Measurements from ENCODE around the gene EBLN1. TPM values are rescaled to one million over a fixed set of nuclear protein-coding genes. Genes with fewer than 3 reads are reported as not detected.
"Not testable (repeated sequence)": the region's sequence is repeated elsewhere in the genome, so short reads cannot be mapped to it uniquely, and the experiment has no call there.

The EBLN1 gene
- total and polyA plus RNA-seq, 2 donors: not detected

DNA sequence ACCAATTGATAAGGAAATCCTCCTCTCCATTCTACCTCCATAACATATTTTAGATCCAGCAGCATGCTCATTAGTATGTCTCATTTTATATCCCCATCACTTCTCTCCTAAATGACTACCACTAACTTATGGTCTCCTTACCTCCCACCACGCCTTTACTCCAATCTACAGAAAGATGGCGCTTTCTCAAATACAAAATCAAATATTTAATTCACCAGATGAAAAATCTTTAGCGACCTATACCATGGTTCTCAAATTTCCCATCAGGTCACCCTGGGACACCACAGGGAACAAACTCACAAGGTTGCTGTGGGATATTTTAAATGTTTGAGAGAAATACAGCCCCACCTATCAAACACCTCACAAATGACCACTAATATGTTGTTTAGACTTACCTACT, 27.0 kb upstream of the EBLN1 start:
- WGBS: 90% methylated on average over 3 of the region's 3 CpGs

DNA sequence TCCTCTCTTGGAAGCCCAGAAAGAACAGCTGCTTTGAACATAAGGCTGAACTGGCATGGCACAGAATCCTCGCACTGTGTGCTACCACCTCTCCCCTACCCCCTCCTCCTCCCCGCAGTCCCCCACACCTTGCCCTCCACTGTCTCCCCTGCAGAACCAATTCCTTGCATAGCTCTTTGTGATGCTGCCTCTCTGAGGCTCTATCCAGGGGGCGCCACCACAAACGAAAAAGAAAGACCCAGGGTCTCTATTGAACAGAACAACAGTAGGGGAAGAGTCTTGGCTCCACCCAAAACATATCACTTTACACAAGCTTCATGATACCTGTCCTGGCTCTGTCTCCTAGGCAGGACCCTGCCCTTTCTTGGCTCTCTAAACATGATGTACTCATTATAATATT, 26.2 kb upstream of the EBLN1 start:
- Histone ChIP-seq H3K27ac (ENCODE audit: low read depth) (no peak overlapping the region), H3K36me3 (ENCODE audit: insufficient read depth) (no peaks in the 10 kb centered on the region), H3K4me3 (ENCODE audit: low read depth, low read length) (no peak overlapping the region), H3K4me1 (ENCODE audit: insufficient read depth) (no peaks in the 10 kb centered on the region)
- WGBS: 83% methylated on average over 4 of the region's 4 CpGs
- DNase-seq (ENCODE audit: extremely low spot score): no peak

More for the DNA sequence above, 27.0 kb upstream of the EBLN1 start:
- no peak for DNase-seq (ENCODE audit: extremely low spot score)
- Histone ChIP-seq H3K4me3 (ENCODE audit: low read depth, low read length) (no peak overlapping the region), H3K4me1 (ENCODE audit: insufficient read depth) (no peaks in the 10 kb centered on the region), H3K27ac (ENCODE audit: low read depth) (no peak overlapping the region), H3K36me3 (ENCODE audit: insufficient read depth) (no peaks in the 10 kb centered on the region)

DNA sequence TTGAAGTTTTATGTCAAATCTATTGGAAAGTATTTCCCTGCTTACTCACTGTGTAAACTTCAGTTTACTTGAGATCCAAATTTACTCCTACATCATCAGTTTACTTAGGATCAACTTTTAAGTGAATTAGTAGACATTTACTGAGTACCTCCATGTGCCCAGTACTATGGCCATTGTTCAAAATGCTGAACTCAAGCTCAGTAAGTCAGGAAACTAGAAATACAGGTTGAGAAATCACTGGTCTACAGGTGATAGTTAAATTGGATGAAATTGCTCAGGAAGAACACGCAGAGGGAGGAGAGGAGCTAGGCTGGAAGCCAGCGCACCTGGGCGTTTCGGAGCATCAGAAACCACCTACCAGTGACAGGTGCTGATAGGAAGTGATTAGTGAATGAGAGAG, 25.5 kb upstream of the EBLN1 start:
- no peak for DNase-seq (ENCODE audit: extremely low spot score)
- Histone ChIP-seq H3K4me3 (ENCODE audit: low read depth, low read length) (no peak overlapping the region), H3K4me1 (ENCODE audit: insufficient read depth) (no peaks in the 10 kb centered on the region), H3K27ac (ENCODE audit: low read depth) (no peak overlapping the region), H3K36me3 (ENCODE audit: insufficient read depth) (no peaks in the 10 kb centered on the region)
- 83% methylated on average over 4 of the region's 4 CpGs for WGBS

DNA sequence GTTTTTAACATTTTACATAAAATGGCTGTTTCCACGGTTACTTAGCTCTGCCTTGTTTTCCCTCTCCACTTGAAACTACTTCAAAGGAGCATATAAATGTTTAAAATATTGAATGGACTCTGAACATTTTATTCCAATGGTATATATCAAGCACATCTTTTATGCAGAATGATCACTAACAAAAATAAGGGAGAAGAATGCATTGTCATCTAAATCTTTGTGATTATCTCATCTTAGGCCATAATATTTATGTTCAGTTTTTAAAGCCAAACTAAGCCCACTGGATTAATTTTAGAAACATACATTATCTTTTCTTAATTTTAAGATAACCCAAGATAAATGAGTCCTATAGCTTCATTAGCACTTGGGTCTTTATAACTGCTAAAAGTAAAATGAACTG, 13.4 kb upstream of the EBLN1 start:
- H3K27ac ChIP-seq (ENCODE audit: low read depth): no peak overlapping the region
- no peaks in the 10 kb centered on the region for H3K36me3 ChIP-seq (ENCODE audit: insufficient read depth)
- H3K4me3 ChIP-seq (ENCODE audit: low read depth, low read length): no peak overlapping the region
- no peak for DNase-seq (ENCODE audit: extremely low spot score)
- 86% methylated on average over 1 of the region's 1 CpG for WGBS
- H3K4me1 ChIP-seq (ENCODE audit: insufficient read depth): no peaks in the 10 kb centered on the region

GRCh38 chr10:22230158-22230833, 12.5 kb upstream of the EBLN1 start:
- no peaks in the 10 kb centered on the region for H3K36me3 ChIP-seq (ENCODE audit: insufficient read depth)
- H3K4me3 ChIP-seq (ENCODE audit: low read depth, low read length): peak overlapping the region; percentile 64
- WGBS: under 1% methylated on average over 20 of the region's 20 CpGs
- DNase-seq (ENCODE audit: extremely low spot score): peak; percentile 67
- no peak overlapping the region for H3K27ac ChIP-seq (ENCODE audit: low read depth)
- H3K4me1 ChIP-seq (ENCODE audit: insufficient read depth): no peaks in the 10 kb centered on the region

- H3K27ac ChIP-seq (ENCODE audit: low read depth): no peak overlapping the region
- H3K4me3 ChIP-seq (ENCODE audit: low read depth, low read length): peak overlapping the region; percentile 64
- no peaks in the 10 kb centered on the region for H3K4me1 ChIP-seq (ENCODE audit: insufficient read depth)
- no peaks in the 10 kb centered on the region for H3K36me3 ChIP-seq (ENCODE audit: insufficient read depth)
- 2% methylated on average over 6 of the region's 6 CpGs for WGBS
- no peak for DNase-seq (ENCODE audit: extremely low spot score)
Measured at GRCh38 chr10:22229802-22230157, 12.0 kb upstream of the EBLN1 start.

GRCh38 chr10:22228943-22229801, 11.4 kb upstream of the EBLN1 start:
- Histone ChIP-seq H3K4me3 (ENCODE audit: low read depth, low read length) (peak overlapping the region; percentile 64), H3K4me1 (ENCODE audit: insufficient read depth) (no peaks in the 10 kb centered on the region), H3K27ac (ENCODE audit: low read depth) (peak overlapping the region; percentile 80), H3K36me3 (ENCODE audit: insufficient read depth) (no peaks in the 10 kb centered on the region)
- under 1% methylated on average over 65 of the region's 65 CpGs for WGBS
- peak; percentile 91 for DNase-seq (ENCODE audit: extremely low spot score)

- WGBS: 51% methylated on average over 9 of the region's 9 CpGs
- H3K36me3 ChIP-seq (ENCODE audit: insufficient read depth): no peaks in the 10 kb centered on the region
- DNase-seq (ENCODE audit: extremely low spot score): no peak
- no peaks in the 10 kb centered on the region for H3K4me1 ChIP-seq (ENCODE audit: insufficient read depth)
- peak overlapping the region; percentile 64 for H3K4me3 ChIP-seq (ENCODE audit: low read depth, low read length)
- peak overlapping the region; percentile 73 for H3K27ac ChIP-seq (ENCODE audit: low read depth)
Measured at GRCh38 chr10:22228167-22228938, 10.5 kb upstream of the EBLN1 start.

- H3K4me1 ChIP-seq (ENCODE audit: insufficient read depth): no peaks in the 10 kb centered on the region
- 94% methylated on average over 2 of the region's 2 CpGs for WGBS
- no peak for DNase-seq (ENCODE audit: extremely low spot score)
- H3K36me3 ChIP-seq (ENCODE audit: insufficient read depth): no peaks in the 10 kb centered on the region
- no peak overlapping the region for H3K4me3 ChIP-seq (ENCODE audit: low read depth, low read length)
- no peak overlapping the region for H3K27ac ChIP-seq (ENCODE audit: low read depth)
Measured at GRCh38 chr10:22226599-22226998, 8.8 kb upstream of the EBLN1 start.

GRCh38 chr10:22222236-22223190, 4.7 kb upstream of the EBLN1 start:
- Histone ChIP-seq H3K4me3 (ENCODE audit: low read depth, low read length) (no peak overlapping the region), H3K4me1 (ENCODE audit: insufficient read depth) (no peaks in the 10 kb centered on the region), H3K27ac (ENCODE audit: low read depth) (no peak overlapping the region), H3K36me3 (ENCODE audit: insufficient read depth) (no peaks in the 10 kb centered on the region)
- 90% methylated on average over 5 of the region's 5 CpGs for WGBS
- no peak for DNase-seq (ENCODE audit: extremely low spot score)

DNA sequence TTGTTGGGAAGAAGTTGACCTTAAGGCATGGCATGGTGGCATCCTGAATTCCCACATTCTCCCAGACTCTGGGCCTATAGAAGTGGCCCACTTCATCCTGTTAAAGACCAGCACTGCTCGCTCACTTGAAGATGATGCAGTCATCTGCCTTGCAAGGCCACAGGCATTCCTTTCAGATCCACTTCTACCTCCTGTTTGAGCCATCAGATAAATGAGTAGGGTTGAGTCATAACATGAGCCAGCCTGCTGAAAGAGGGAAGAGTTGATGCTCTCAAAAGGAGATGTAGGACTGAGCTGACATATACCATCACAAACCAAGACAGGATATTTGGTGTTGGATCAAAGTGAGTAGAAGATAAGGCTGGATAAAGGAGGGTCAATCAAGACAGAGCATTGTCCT, 1.5 kb upstream of the EBLN1 start:
- WGBS: 98% methylated on average over 1 of the region's 1 CpG
- H3K36me3 ChIP-seq (ENCODE audit: insufficient read depth): no peaks in the 10 kb centered on the region
- no peak overlapping the region for H3K27ac ChIP-seq (ENCODE audit: low read depth)
- no peak for DNase-seq (ENCODE audit: extremely low spot score)
- H3K4me1 ChIP-seq (ENCODE audit: insufficient read depth): no peaks in the 10 kb centered on the region
- H3K4me3 ChIP-seq (ENCODE audit: low read depth, low read length): no peak overlapping the region

DNA sequence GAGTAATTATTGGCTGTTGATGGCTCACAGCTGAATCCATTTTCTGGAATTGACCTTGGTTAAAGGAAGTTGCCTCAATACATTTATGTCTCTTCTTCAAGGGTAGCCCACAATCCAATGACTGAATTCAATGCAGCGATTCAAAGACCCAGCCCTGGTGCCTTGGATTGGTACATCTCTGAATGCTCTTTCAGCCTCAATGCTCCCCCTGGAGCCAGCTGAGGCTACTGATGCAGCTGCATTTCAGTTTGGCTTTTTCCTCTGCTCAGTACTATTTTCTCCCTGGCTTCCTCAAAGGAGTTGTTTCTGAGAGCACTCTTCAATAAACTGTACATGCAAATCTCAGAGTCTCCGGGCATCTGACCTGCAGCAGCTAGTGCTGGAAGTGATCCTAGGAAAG, 633 bp upstream of the EBLN1 start:
- no peaks in the 10 kb centered on the region for H3K4me1 ChIP-seq (ENCODE audit: insufficient read depth)
- WGBS: 80% methylated on average over 2 of the region's 2 CpGs
- H3K27ac ChIP-seq (ENCODE audit: low read depth): no peak overlapping the region
- H3K36me3 ChIP-seq (ENCODE audit: insufficient read depth): no peaks in the 10 kb centered on the region
- DNase-seq (ENCODE audit: extremely low spot score): no peak
- no peak overlapping the region for H3K4me3 ChIP-seq (ENCODE audit: low read depth, low read length)

- DNase-seq (ENCODE audit: extremely low spot score); H3K27ac ChIP-seq (ENCODE audit: low read depth); H3K36me3 ChIP-seq (ENCODE audit: insufficient read depth); H3K4me3 ChIP-seq (ENCODE audit: low read depth, low read length); H3K4me1 ChIP-seq (ENCODE audit: insufficient read depth): not testable (repeated sequence)
- WGBS: 90% methylated on average over 5 of the region's 5 CpGs
Measured at GRCh38 chr10:22217084-22217483, 731 bp downstream of the EBLN1 start.

All from urinary bladder (tissue), 4 donors.